HEK293 (cell line): ENCODE data around the gene DPF3.

Experiments
- CTCF ChIP-seq: fragments of 450-650 bp; formaldehyde crosslinking; IDR thresholded peaks from 2 replicates; pipeline ENCODE4 v1.5.1; 2016; ENCODE audit warnings: missing biosample characterization, missing genetic modification characterization
- ZNF114 ChIP-seq: fragments of 450-650 bp; formaldehyde crosslinking; IDR thresholded peaks from 2 replicates; pipeline ENCODE4 v1.5.0; 2017; ENCODE audit warnings: missing biosample characterization, missing genetic modification characterization
- ZNF449 ChIP-seq: fragments of 450-650 bp; formaldehyde crosslinking; IDR thresholded peaks from 2 replicates; pipeline ENCODE4 v1.5.1; 2017; ENCODE audit warnings: missing biosample characterization, mild to moderate bottlenecking, missing genetic modification characterization, moderate library complexity

- TF ChIP-seq ZNF449 (tag by site-specific recombination) (no peak), CTCF (tag by site-specific recombination) (no peak), ZNF114 (tag by site-specific recombination) (no peak)
These were observed 97.0 kb downstream of the DPF3 start for GRCh38 chr14:72796935-72797334.
